ENCODE data around the gene PALM.
"Not testable (repeated sequence)": the region's sequence is repeated elsewhere in the genome, so short reads cannot be mapped to it uniquely, and the experiment has no call there.

Gene PALM

GRCh38 chr19:679418-680286, 29.1 kb upstream of the PALM start:
- no peak for DNase-seq (ENCODE audit: low read depth, low spot score)

- no peak for DNase-seq (ENCODE audit: low read depth, low spot score)
Observed at GRCh38 chr19:680287-681028, 28.3 kb upstream of the PALM start.

GRCh38 chr19:681029-682019, 27.4 kb upstream of the PALM start:
- no peak for DNase-seq (ENCODE audit: low read depth, low spot score)

GRCh38 chr19:682678-683320, 25.9 kb upstream of the PALM start:
- DNase-seq (ENCODE audit: low read depth, low spot score): no peak

- no peak for DNase-seq (ENCODE audit: low read depth, low spot score)
Observed at GRCh38 chr19:685454-685931, 23.2 kb upstream of the PALM start.

GRCh38 chr19:686589-687297, 22.0 kb upstream of the PALM start:
- DNase-seq (ENCODE audit: low read depth, low spot score): no peak

GRCh38 chr19:687569-688166, 21.1 kb upstream of the PALM start:
- DNase-seq (ENCODE audit: low read depth, low spot score): no peak

- no peak for DNase-seq (ENCODE audit: low read depth, low spot score)
Observed at GRCh38 chr19:688214-688613, 20.5 kb upstream of the PALM start.

GRCh38 chr19:688992-689391, 19.7 kb upstream of the PALM start:
- no peak for DNase-seq (ENCODE audit: low read depth, low spot score)

GRCh38 chr19:690203-690602, 18.5 kb upstream of the PALM start:
- DNase-seq (ENCODE audit: low read depth, low spot score): no peak

- no peak for DNase-seq (ENCODE audit: low read depth, low spot score)
Observed at GRCh38 chr19:694481-695351, 14.0 kb upstream of the PALM start.

- DNase-seq (ENCODE audit: low read depth, low spot score): no peak
Observed at GRCh38 chr19:695352-695949, 13.3 kb upstream of the PALM start, which contains the start of gene PRSS57. Gene PRSS57 (minus strand): TSS chr19:695452. CDS start chr19:695430, 22 bp downstream.

- not testable (repeated sequence) for DNase-seq (ENCODE audit: low read depth, low spot score)
Observed at GRCh38 chr19:698529-698928, 10.2 kb upstream of the PALM start.

- not testable (repeated sequence) for DNase-seq (ENCODE audit: low read depth, low spot score)
Observed at GRCh38 chr19:699885-700284, 8.8 kb upstream of the PALM start.

GRCh38 chr19:702847-703246, 5.9 kb upstream of the PALM start:
- DNase-seq (ENCODE audit: low read depth, low spot score): not testable (repeated sequence)

GRCh38 chr19:703329-703650, 5.4 kb upstream of the PALM start:
- DNase-seq (ENCODE audit: low read depth, low spot score): no peak

GRCh38 chr19:703651-704446, 4.9 kb upstream of the PALM start:
- no peak for DNase-seq (ENCODE audit: low read depth, low spot score)

- no peak for DNase-seq (ENCODE audit: low read depth, low spot score)
Observed at GRCh38 chr19:704447-704741, 4.3 kb upstream of the PALM start.
